Vagina (tissue), 2 donors: ENCODE results near the gene TMEM108.

Experiments used
- CTCF ChIP-seq, 3 experiments: fragments of 450-650 bp in 2 of 3; fragments of 200-600 bp in 1 of 3; sonication (generic) in 1 of 3; IDR thresholded peaks; one replicate each; pipeline ENCODE4 v1.5.1; 2017 to 2019; ENCODE audit warnings: antibody characterized with exemption in 3 of 3, mild to moderate bottlenecking in 2 of 3, moderate library complexity in 2 of 3
- POLR2A ChIP-seq, 2 donors: fragments of 450-650 bp; IDR thresholded peaks; one replicate each; pipeline ENCODE4 v1.6.1; 2017; ENCODE audit warnings: antibody characterized with exemption in 2 of 2, mild to moderate bottlenecking in 2 of 2, moderate library complexity in 2 of 2

GRCh38 chr3:133283958-133284807, 246.0 kb downstream of the TMEM108 start:
- TF ChIP-seq CTCF (IDR thresholded peaks at IDR 0.05), result no peak
- TF ChIP-seq POLR2A (IDR thresholded peaks at IDR 0.05), result no peak
